Mesendoderm (in vitro differentiated cells): ENCODE data around the gene PARVB.

Experiments used
- DNase-seq: peaks from one replicate; pipeline ENCODE4 v3.0.0; 2013
- H2AK5ac ChIP-seq: 2 replicates; pipeline ENCODE4 v1.6.1; 2013; ENCODE audit warnings: low read length, inconsistent platforms
- H2BK120ac ChIP-seq: 2 replicates; pipeline ENCODE4 v1.6.1; 2013; ENCODE audit warnings: low read depth, mild to moderate bottlenecking, low read length, moderate library complexity, mixed read lengths
- H2BK15ac ChIP-seq: replicated peaks from 2 replicates; pipeline ENCODE4 v1.6.1; 2013; ENCODE audit warnings: low read depth, mild to moderate bottlenecking, moderate library complexity
- H2BK5ac ChIP-seq: 2 replicates; pipeline ENCODE4 v1.6.1; 2013; ENCODE audit warnings: low read length, inconsistent platforms
- H3K18ac ChIP-seq: 2 replicates; pipeline ENCODE4 v1.6.1; 2013; ENCODE audit warnings: mild to moderate bottlenecking, low read length, mixed read lengths
- H3K23ac ChIP-seq: one replicate; pipeline ENCODE4 v1.6.1; 2013; ENCODE audit warnings: low read length
- H3K27ac ChIP-seq: 2 replicates; pipeline ENCODE4 v1.5.1; 2013; ENCODE audit warnings: low read depth, mild to moderate bottlenecking, inconsistent platforms, low read length, moderate library complexity
- H3K27me3 ChIP-seq: 2 replicates; pipeline ENCODE4 v1.6.1; 2013; ENCODE audit warnings: low read length, control low read depth, mild to moderate bottlenecking, inconsistent platforms; ENCODE audit not compliant: insufficient read depth, poor library complexity
- H3K36me3 ChIP-seq: 2 replicates; pipeline ENCODE4 v1.6.1; 2013; ENCODE audit warnings: low read length, inconsistent platforms; ENCODE audit not compliant: control insufficient read depth, insufficient read depth
- H3K4ac ChIP-seq: one replicate; pipeline ENCODE4 v1.6.1; 2013; ENCODE audit warnings: low read depth, mild to moderate bottlenecking, low read length, moderate library complexity
- H3K4me1 ChIP-seq: 2 replicates; pipeline ENCODE4 v1.6.1; 2013; ENCODE audit warnings: low read depth, low read length, inconsistent platforms; ENCODE audit not compliant: control insufficient read depth
- H3K4me2 ChIP-seq: 2 replicates; pipeline ENCODE4 v1.6.1; 2013; ENCODE audit warnings: low read length
- H3K4me3 ChIP-seq: 2 replicates; pipeline ENCODE4 v1.5.1; 2013; ENCODE audit warnings: mild to moderate bottlenecking, low read length
- H3K56ac ChIP-seq: one replicate; pipeline ENCODE4 v1.6.1; 2013; ENCODE audit warnings: low read length
- H3K79me1 ChIP-seq: 2 replicates; pipeline ENCODE4 v1.6.1; 2013; ENCODE audit warnings: low read length, inconsistent platforms
- H3K79me2 ChIP-seq: 2 replicates; pipeline ENCODE4 v1.6.1; 2013; ENCODE audit warnings: mild to moderate bottlenecking, low read length; ENCODE audit not compliant: control insufficient read depth, insufficient read depth
- H3K9ac ChIP-seq: 2 replicates; pipeline ENCODE4 v1.6.1; 2013; ENCODE audit warnings: low read length, inconsistent platforms
- H4K5ac ChIP-seq: one replicate; pipeline ENCODE4 v1.6.1; 2013; ENCODE audit warnings: low read length
- H4K8ac ChIP-seq: one replicate; pipeline ENCODE4 v1.6.1; 2013; ENCODE audit warnings: low read depth, mild to moderate bottlenecking, control low read depth, low read length, moderate library complexity
- WGBS: extraction: QIAGEN DNeasy Blood & Tissue Kit; methylation state at CpG from one replicate; pipeline ENCODE4 v1.1.7; 2013; ENCODE audit warnings: low lambda C conversion rate, missing lambda C conversion rate; ENCODE audit not compliant: insufficient coverage; ENCODE audit errors: extremely low coverage; 5-methylcytosine and 5-hydroxymethylcytosine counted together

Gene PARVB

GRCh38 chr22:44098021-44098739 lies 74.1 kb downstream of the PARVB start:
- no peak overlapping the region for H3K4ac ChIP-seq
- H4K8ac ChIP-seq = no peak overlapping the region
- H3K23ac ChIP-seq = no peak overlapping the region
- WGBS = no CpG with 5 or more reads among the region's 17 CpGs
- no peak overlapping the region for H2BK5ac ChIP-seq
- no peak overlapping the region for H2AK5ac ChIP-seq
- H3K9ac ChIP-seq = no peak overlapping the region
- no peaks in the 10 kb centered on the region for H3K79me1 ChIP-seq
- no peak overlapping the region for H4K5ac ChIP-seq
- H3K18ac ChIP-seq = no peak overlapping the region
- no peaks in the 10 kb centered on the region for H3K4me1 ChIP-seq
- H2BK120ac ChIP-seq = no peak overlapping the region
- H3K36me3 ChIP-seq = no peaks in the 10 kb centered on the region
- H3K4me3 ChIP-seq = no peak overlapping the region
- no peaks in the 10 kb centered on the region for H3K27me3 ChIP-seq
- peak; percentile 39 for DNase-seq
- no peak overlapping the region for H3K27ac ChIP-seq
- no peaks in the 10 kb centered on the region for H3K79me2 ChIP-seq
- peak overlapping the region; percentile 60 for H3K56ac ChIP-seq
- no peak overlapping the region for H2BK15ac ChIP-seq
- H3K4me2 ChIP-seq = no peak overlapping the region

- no peaks in the 10 kb centered on the region for H3K79me2 ChIP-seq
- H3K23ac ChIP-seq = no peak overlapping the region
- H4K8ac ChIP-seq = no peak overlapping the region
- H3K27me3 ChIP-seq = no peaks in the 10 kb centered on the region
- no peak overlapping the region for H3K56ac ChIP-seq
- DNase-seq = no peak
- H2BK15ac ChIP-seq = no peak overlapping the region
- H3K4me2 ChIP-seq = no peak overlapping the region
- no peak overlapping the region for H4K5ac ChIP-seq
- no peaks in the 10 kb centered on the region for H3K79me1 ChIP-seq
- H2BK5ac ChIP-seq = no peak overlapping the region
- H3K4ac ChIP-seq = no peak overlapping the region
- no peak overlapping the region for H3K27ac ChIP-seq
- H3K4me1 ChIP-seq = no peaks in the 10 kb centered on the region
- H3K36me3 ChIP-seq = no peaks in the 10 kb centered on the region
- H2AK5ac ChIP-seq = no peak overlapping the region
- WGBS = no CpG with 5 or more reads among the region's 15 CpGs
- H3K9ac ChIP-seq = no peak overlapping the region
- no peak overlapping the region for H3K18ac ChIP-seq
- H2BK120ac ChIP-seq = no peak overlapping the region
- no peak overlapping the region for H3K4me3 ChIP-seq
Measured at GRCh38 chr22:44098966-44099530, 74.9 kb downstream of the PARVB start.

- no peak overlapping the region for H2BK15ac ChIP-seq
- H3K36me3 ChIP-seq = no peaks in the 10 kb centered on the region
- no peaks in the 10 kb centered on the region for H3K4me1 ChIP-seq
- H3K4ac ChIP-seq = no peak overlapping the region
- no peak overlapping the region for H2BK5ac ChIP-seq
- no peak overlapping the region for H4K5ac ChIP-seq
- no peak overlapping the region for H3K18ac ChIP-seq
- no peak overlapping the region for H2AK5ac ChIP-seq
- no peak overlapping the region for H3K56ac ChIP-seq
- H4K8ac ChIP-seq = no peak overlapping the region
- H3K23ac ChIP-seq = no peak overlapping the region
- H3K79me2 ChIP-seq = no peaks in the 10 kb centered on the region
- no peak overlapping the region for H2BK120ac ChIP-seq
- H3K27me3 ChIP-seq = no peaks in the 10 kb centered on the region
- no peak overlapping the region for H3K27ac ChIP-seq
- H3K79me1 ChIP-seq = no peaks in the 10 kb centered on the region
- no peak overlapping the region for H3K4me3 ChIP-seq
- H3K9ac ChIP-seq = no peak overlapping the region
- H3K4me2 ChIP-seq = no peak overlapping the region
- WGBS = no CpG with 5 or more reads among the region's 13 CpGs
- no peak for DNase-seq
Measured at GRCh38 chr22:44099696-44100095, 75.6 kb downstream of the PARVB start.

GRCh38 chr22:44100411-44100810 lies 76.3 kb downstream of the PARVB start:
- H2BK5ac ChIP-seq = no peak overlapping the region
- no peaks in the 10 kb centered on the region for H3K4me1 ChIP-seq
- H3K4me2 ChIP-seq = no peak overlapping the region
- H3K79me2 ChIP-seq = no peaks in the 10 kb centered on the region
- no CpG with 5 or more reads among the region's 13 CpGs for WGBS
- no peaks in the 10 kb centered on the region for H3K36me3 ChIP-seq
- H3K56ac ChIP-seq = no peak overlapping the region
- H3K4me3 ChIP-seq = no peak overlapping the region
- no peak overlapping the region for H2AK5ac ChIP-seq
- H2BK120ac ChIP-seq = no peak overlapping the region
- no peak for DNase-seq
- H3K18ac ChIP-seq = no peak overlapping the region
- H3K27ac ChIP-seq = no peak overlapping the region
- H3K9ac ChIP-seq = no peak overlapping the region
- no peak overlapping the region for H3K4ac ChIP-seq
- H3K27me3 ChIP-seq = no peaks in the 10 kb centered on the region
- H3K23ac ChIP-seq = no peak overlapping the region
- no peaks in the 10 kb centered on the region for H3K79me1 ChIP-seq
- H2BK15ac ChIP-seq = no peak overlapping the region
- no peak overlapping the region for H4K5ac ChIP-seq
- H4K8ac ChIP-seq = no peak overlapping the region

- H3K27ac ChIP-seq = no peak overlapping the region
- no peak overlapping the region for H4K5ac ChIP-seq
- H3K56ac ChIP-seq = no peak overlapping the region
- H2BK120ac ChIP-seq = no peak overlapping the region
- no peak overlapping the region for H2AK5ac ChIP-seq
- no peak for DNase-seq
- no peak overlapping the region for H2BK5ac ChIP-seq
- H3K36me3 ChIP-seq = no peaks in the 10 kb centered on the region
- H3K4me1 ChIP-seq = peaks cover 3% of the 10 kb centered on the region
- no peak overlapping the region for H4K8ac ChIP-seq
- no peak overlapping the region for H3K4me3 ChIP-seq
- no peak overlapping the region for H3K9ac ChIP-seq
- H3K4me2 ChIP-seq = no peak overlapping the region
- no peak overlapping the region for H3K4ac ChIP-seq
- H3K18ac ChIP-seq = no peak overlapping the region
- H3K79me2 ChIP-seq = no peaks in the 10 kb centered on the region
- H3K23ac ChIP-seq = no peak overlapping the region
- no peak overlapping the region for H2BK15ac ChIP-seq
- H3K27me3 ChIP-seq = no peaks in the 10 kb centered on the region
- no peaks in the 10 kb centered on the region for H3K79me1 ChIP-seq
- WGBS = no CpG with 5 or more reads among the region's 4 CpGs
Measured at GRCh38 chr22:44102121-44102520, 78.0 kb downstream of the PARVB start.

GRCh38 chr22:44102856-44103255 lies 78.8 kb downstream of the PARVB start:
- Histone ChIP-seq H3K9ac (no peak overlapping the region), H3K4me2 (no peak overlapping the region), H3K56ac (no peak overlapping the region), H3K4me3 (no peak overlapping the region), H3K23ac (no peak overlapping the region), H2BK5ac (no peak overlapping the region), H3K79me1 (no peaks in the 10 kb centered on the region), H3K79me2 (no peaks in the 10 kb centered on the region), H2BK15ac (no peak overlapping the region), H3K18ac (no peak overlapping the region), H3K27me3 (no peaks in the 10 kb centered on the region), H2BK120ac (no peak overlapping the region), H3K4ac (no peak overlapping the region), H2AK5ac (no peak overlapping the region), H3K36me3 (no peaks in the 10 kb centered on the region), H3K27ac (no peak overlapping the region), H4K5ac (no peak overlapping the region), H3K4me1 (peaks cover 8% of the 10 kb centered on the region), H4K8ac (no peak overlapping the region)
- no CpG with 5 or more reads among the region's 3 CpGs for WGBS
- no peak for DNase-seq
